Measurements from ENCODE around the gene TCEA3.

The TCEA3 gene

DNA sequence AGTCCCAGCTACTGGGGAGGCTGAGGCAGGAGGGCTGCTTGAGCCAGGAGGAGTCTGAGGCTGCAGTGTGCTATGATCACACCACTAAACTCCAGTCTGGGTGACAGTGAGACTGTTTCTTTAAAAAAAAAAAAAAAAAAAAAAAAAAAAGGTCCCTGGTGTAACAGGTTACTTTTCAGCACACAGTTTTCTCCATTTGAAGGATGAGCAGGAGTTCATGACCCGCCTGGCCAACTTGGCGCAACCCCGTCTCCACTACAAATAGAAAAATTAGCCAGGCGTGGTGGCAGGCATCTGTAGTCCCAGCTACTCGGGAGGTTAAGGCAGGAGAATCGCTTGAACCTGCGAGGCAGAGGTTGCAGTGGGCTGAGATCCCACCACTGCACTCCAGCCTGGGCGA, 92.8 kb downstream of the TCEA3 start:
- Histone ChIP-seq H4K20me1 (ENCODE audit: insufficient read depth, low read length) (peaks cover 17% of the 10 kb centered on the region; the same call in 1 of the 2 replicates), H3K36me3 (replicated peaks; ENCODE audit: low read depth, low read length) (peaks cover 33% of the 10 kb centered on the region), H3K9ac (ENCODE audit: low read length) (no peak overlapping the region), H3K27ac (ENCODE audit: low read length) (no peak overlapping the region), H3K4me3 (ENCODE audit: low read length) (no peak overlapping the region), H3K27me3 (ENCODE audit: low read depth, low read length) (no peaks in the 10 kb centered on the region), H2AFZ (ENCODE audit: low read depth, low read length) (no peak overlapping the region), H3K9me3 (ENCODE audit: insufficient read depth, low read length) (no peaks in the 10 kb centered on the region), H3K4me1 (ENCODE audit: low read length) (no peaks in the 10 kb centered on the region), H3K4me2 (ENCODE audit: low read length) (no peak overlapping the region), H3K79me2 (ENCODE audit: low read length) (peaks cover 84% of the 10 kb centered on the region)
- TF ChIP-seq EZH2phosphoT487 (IDR thresholded peaks at IDR 0.05; ENCODE audit: low read depth) (no peak), CTCF (IDR thresholded peaks at IDR 0.05; ENCODE audit: low read depth, low read length) (no peak)
